Right cardiac atrium (tissue), 5 donors: ENCODE results near the gene SART3. TPM values are rescaled to one million over a fixed set of nuclear protein-coding genes. Genes with fewer than 3 reads are reported as not detected.

Source experiments
- ATAC-seq, 2 donors: fragments of 200-7000 bp; cut with Tn5 transposase; one replicate each; pipeline versions ENCODE4 v1.8.0 to v1.9.1; 2020; ENCODE audit warnings: moderate library complexity in 2 of 2, mild to moderate bottlenecking in 1 of 2
- DNase-seq, 3 donors: peaks; one replicate each; pipeline ENCODE4 v3.0.0-alpha.2; 2020
- H3K27ac ChIP-seq: one replicate; pipeline ENCODE4 v1.5.1; 2013; ENCODE audit warnings: mild to moderate bottlenecking, low read length, control low read depth, moderate library complexity
- H3K27me3 ChIP-seq: one replicate; pipeline ENCODE4 v1.6.1; 2013; ENCODE audit not compliant: control insufficient read depth, insufficient read depth
- H3K4me1 ChIP-seq: one replicate; pipeline ENCODE4 v1.6.1; 2013; ENCODE audit warnings: low read length; ENCODE audit not compliant: control insufficient read depth, insufficient read depth
- H3K4me3 ChIP-seq: one replicate; pipeline ENCODE4 v1.5.1; 2013; ENCODE audit warnings: low read length, control low read depth
- H3K9me3 ChIP-seq: one replicate; pipeline ENCODE4 v1.6.1; 2013; ENCODE audit warnings: low read length; ENCODE audit not compliant: control insufficient read depth
- WGBS: extraction: QIAGEN DNeasy Blood & Tissue Kit; methylation state at CpG from one replicate; pipeline ENCODE4 v1.1.7; 2013; 5-methylcytosine and 5-hydroxymethylcytosine counted together
- intact Hi-C, 4 donors: fragments of 100-400 bp; cut with DNase I; formaldehyde crosslinking; loops; one replicate each; pipeline versions ENCODE4 v1.11.0 to v1.14.0; 2022 to 2023
- long read RNA-seq, 4 donors: library from polyadenylated mRNA; unstranded; transcript quantifications; one replicate each; pipeline ENCODE4 v2.0.0, GENCODE V29; 2020 to 2021
- polyA plus RNA-seq: library from polyadenylated mRNA; stranded (reverse); fragments of 200-250 nt; gene quantifications from one replicate; pipeline ENCODE4 v1.2.3, GENCODE V29; 2013
- total RNA-seq, 4 donors: library from RNA; stranded (reverse); fragmentation: NEBNext Ultra II Directional; extraction: Animal tissue kit (Norgen Biotek cat#: 25700); gene quantifications; one replicate each; pipeline ENCODE4 v1.2.1, GENCODE V29; 2021
- donor health status: healthy with polysubstance abuse.
- donor health status: DM: no; HTN: yes; CAD: no.
- donor health status: DM: no; HTN: no; CAD: no.
- donor health status: DM: no; HTN: yes; CAD: no; lungs with severe emphysema.
- donor health status: DM: yes; HTN: yes; CAD: no.

Gene SART3
- total RNA-seq (10 to 100 TPM; 21.1 to 27.7 (median 25.6) TPM), polyA plus RNA-seq (14.2 TPM)
- long read RNA-seq, donor 1, full-length matches to known transcripts: 15 of 28 reads
- long read RNA-seq, donor 1, partial matches to known transcripts: 8 of 28 reads
- long read RNA-seq, donor 1, other reads (novel, unspliced or antisense): 5 of 28 reads
- long read RNA-seq, donor 2, full-length matches to known transcripts: 13 of 19 reads
- long read RNA-seq, donor 2, partial matches to known transcripts: 5 of 19 reads
- long read RNA-seq, donor 2, other reads (novel, unspliced or antisense): 1 of 19 reads
- long read RNA-seq, donor 3, full-length matches to known transcripts: 26 of 75 reads
- long read RNA-seq, donor 3, partial matches to known transcripts: 44 of 75 reads
- long read RNA-seq, donor 3, other reads (novel, unspliced or antisense): 5 of 75 reads
- long read RNA-seq, donor 4, full-length matches to known transcripts: 6 of 12 reads
- long read RNA-seq, donor 4, partial matches to known transcripts: 4 of 12 reads
- long read RNA-seq, donor 4, other reads (novel, unspliced or antisense): 2 of 12 reads

- H3K27me3 ChIP-seq: no peaks in the 10 kb centered on the region
- intact Hi-C loops: loop anchor here in 3 of 4 donors (5.0 to 10.0 kb wide), 5 partner anchors 244 to 534 kb away; partner anchors contain the start of genes ALKBH2 (in 1 of the 3), SSH1 (in 1 of the 3) and UNG (in 1 of the 3)
- peak; percentile 83 to 94 (median 93) for DNase-seq
Observed at GRCh38 chr12:108560752-108561719, at the start of gene SART3. Gene SART3 (minus strand): TSS chr12:108561173. CDS start chr12:108561154, 19 bp downstream.

GRCh38 chr12:108610336-108610815 lies 49.4 kb upstream of the SART3 start:
- intact Hi-C loops: loop anchor here in 1 of 4 donors (5.0 kb wide), 1 partner anchor 33 kb away; no protein-coding TSS in a partner anchor
- Histone ChIP-seq H3K9me3 (no peaks in the 10 kb centered on the region), H3K27me3 (no peaks in the 10 kb centered on the region), H3K4me1 (no peaks in the 10 kb centered on the region), H3K4me3 (no peak overlapping the region), H3K27ac (no peak overlapping the region)
- ATAC-seq (no peak), DNase-seq (peak in 1 of 3 donors; percentile 16)
- 82% methylated on average over 8 of the region's 8 CpGs for WGBS

More at GRCh38 chr12:108560752-108561719, at the start of gene SART3:
- Histone ChIP-seq H3K27ac (peak within 1 kb of the TSS; percentile 87), H3K4me1 (peaks cover 12% of the 10 kb centered on the region), H3K4me3 (peak within 1 kb of the TSS; percentile 65), H3K9me3 (no peaks in the 10 kb centered on the region)
- under 1% methylated on average over 57 of the region's 57 CpGs for WGBS
- peak; percentile 71 to 73 for ATAC-seq

GRCh38 chr12:108609537-108610335 lies 48.8 kb upstream of the SART3 start:
- WGBS: 38% methylated on average over 21 of the region's 21 CpGs
- no peaks in the 10 kb centered on the region for H3K9me3 ChIP-seq
- intact Hi-C loops: loop anchor here in 1 of 4 donors (5.0 kb wide), 1 partner anchor 32 kb away; no protein-coding TSS in a partner anchor
- ATAC-seq (peak; percentile 75 to 86), DNase-seq (peak; percentile 77 to 92 (median 91))
- H3K27me3 ChIP-seq: no peaks in the 10 kb centered on the region
- H3K4me3 ChIP-seq: no peak overlapping the region
- no peaks in the 10 kb centered on the region for H3K4me1 ChIP-seq
- no peak overlapping the region for H3K27ac ChIP-seq

- ATAC-seq: no peak
- DNase-seq: peak in 1 of 3 donors; percentile 29
- H3K27ac ChIP-seq: no peak overlapping the region
- 83% methylated on average over 5 of the region's 5 CpGs for WGBS
- no peaks in the 10 kb centered on the region for H3K9me3 ChIP-seq
- H3K4me3 ChIP-seq: no peak overlapping the region
- no peaks in the 10 kb centered on the region for H3K4me1 ChIP-seq
- H3K27me3 ChIP-seq: no peaks in the 10 kb centered on the region
- intact Hi-C loops: no loop called here
Observed at GRCh38 chr12:108608616-108609015, 47.6 kb upstream of the SART3 start.

GRCh38 chr12:108607981-108608600 lies 47.1 kb upstream of the SART3 start:
- Histone ChIP-seq H3K27ac (no peak overlapping the region), H3K4me1 (no peaks in the 10 kb centered on the region), H3K4me3 (no peak overlapping the region), H3K27me3 (no peaks in the 10 kb centered on the region), H3K9me3 (no peaks in the 10 kb centered on the region)
- DNase-seq (no peak), ATAC-seq (no peak)
- intact Hi-C loops: no loop called here
- WGBS: 92% methylated on average over 10 of the region's 10 CpGs

- Histone ChIP-seq H3K27ac (no peak overlapping the region), H3K27me3 (no peaks in the 10 kb centered on the region), H3K9me3 (no peaks in the 10 kb centered on the region), H3K4me1 (no peaks in the 10 kb centered on the region), H3K4me3 (no peak overlapping the region)
- intact Hi-C loops: no loop called here
- 78% methylated on average over 9 of the region's 9 CpGs for WGBS
- ATAC-seq: no peak
- peak in 1 of 3 donors; percentile 1 for DNase-seq
Observed at GRCh38 chr12:108606492-108606891, 45.5 kb upstream of the SART3 start.

GRCh38 chr12:108605690-108606406 lies 44.9 kb upstream of the SART3 start:
- intact Hi-C loops: no loop called here

GRCh38 chr12:108605000-108605689 lies 44.2 kb upstream of the SART3 start:
- no peak overlapping the region for H3K27ac ChIP-seq
- ATAC-seq (no peak), DNase-seq (no peak)
- H3K4me3 ChIP-seq: no peak overlapping the region
- intact Hi-C loops: no loop called here
- 54% methylated on average over 3 of the region's 3 CpGs for WGBS
- H3K4me1 ChIP-seq: no peaks in the 10 kb centered on the region
- H3K27me3 ChIP-seq: no peaks in the 10 kb centered on the region
- no peaks in the 10 kb centered on the region for H3K9me3 ChIP-seq

More at GRCh38 chr12:108605690-108606406, 44.9 kb upstream of the SART3 start:
- no peaks in the 10 kb centered on the region for H3K27me3 ChIP-seq
- no peaks in the 10 kb centered on the region for H3K4me1 ChIP-seq
- H3K4me3 ChIP-seq: no peak overlapping the region
- no peaks in the 10 kb centered on the region for H3K9me3 ChIP-seq
- DNase-seq (no peak), ATAC-seq (no peak)
- WGBS: 97% methylated on average over 4 of the region's 4 CpGs
- no peak overlapping the region for H3K27ac ChIP-seq
